Mesenteric fat pad (tissue), 1 donor: Measurements from ENCODE around the gene FBXO30. TPM values are rescaled to one million over a fixed set of nuclear protein-coding genes. Genes with fewer than 3 reads are reported as not detected.
A peak's percentile ranks its signal among the peaks of the same experiment; 100 is the strongest.

Source experiments
- DNase-seq: peaks from one replicate; pipeline ENCODE4 v3.0.0-alpha.2; 2020; ENCODE audit warnings: low spot score
- long read RNA-seq: library from polyadenylated mRNA; unstranded; transcript quantifications from one replicate; pipeline ENCODE4 v2.0.0, GENCODE V29; 2020
- total RNA-seq: library from RNA; stranded (reverse); fragmentation: NEBNext Ultra II Directional; extraction: Animal tissue kit (Norgen Biotek cat#: 25700); gene quantifications from one replicate; pipeline ENCODE4 v1.2.1, GENCODE V29; 2021
- donor health status: DM: yes; HTN: yes; CAD: no.

The FBXO30 gene
- total RNA-seq: 8.1 TPM
- long read RNA-seq, full-length matches to known transcripts: 1 of 2 reads
- long read RNA-seq, partial matches to known transcripts: 1 of 2 reads
- long read RNA-seq, other reads (novel, unspliced or antisense): 0 of 2 reads

GRCh38 chr6:145814501-145815308 lies at the start of gene FBXO30:
FBXO30 (minus strand) TSS chr6:145814795; CDS start chr6:145806405, 8,390 bp downstream.
- DNase-seq: peak; percentile 96

- no peak for DNase-seq
Observed at GRCh38 chr6:145863988-145864616, 49.5 kb upstream of the FBXO30 start.

- no peak for DNase-seq
Observed at GRCh38 chr6:145863366-145863765, 48.8 kb upstream of the FBXO30 start.

GRCh38 chr6:145860562-145860961 lies 46.0 kb upstream of the FBXO30 start:
- DNase-seq: no peak

GRCh38 chr6:145850671-145851070 lies 36.1 kb upstream of the FBXO30 start:
- DNase-seq: no peak

- no peak for DNase-seq
Observed at GRCh38 chr6:145848541-145848940, 33.9 kb upstream of the FBXO30 start.

- no peak for DNase-seq
Observed at GRCh38 chr6:145845557-145845956, 31.0 kb upstream of the FBXO30 start.

- DNase-seq: no peak
Observed at GRCh38 chr6:145844933-145845540, 30.4 kb upstream of the FBXO30 start.

- DNase-seq: no peak
Observed at GRCh38 chr6:145842693-145843546, 28.3 kb upstream of the FBXO30 start.

GRCh38 chr6:145841668-145842067 lies 27.1 kb upstream of the FBXO30 start:
- DNase-seq: no peak

GRCh38 chr6:145839653-145840052 lies 25.1 kb upstream of the FBXO30 start:
- no peak for DNase-seq

- DNase-seq: no peak
Observed at GRCh38 chr6:145838305-145838704, 23.7 kb upstream of the FBXO30 start.

- no peak for DNase-seq
Observed at GRCh38 chr6:145836772-145837171, 22.2 kb upstream of the FBXO30 start.

GRCh38 chr6:145836170-145836569 lies 21.6 kb upstream of the FBXO30 start:
- DNase-seq: no peak

GRCh38 chr6:145830612-145831011 lies 16.0 kb upstream of the FBXO30 start:
- no peak for DNase-seq

GRCh38 chr6:145829950-145830349 lies 15.4 kb upstream of the FBXO30 start:
- DNase-seq: no peak

- no peak for DNase-seq
Observed at GRCh38 chr6:145829102-145829501, 14.5 kb upstream of the FBXO30 start.

GRCh38 chr6:145824344-145824743 lies 9.7 kb upstream of the FBXO30 start:
- DNase-seq: no peak

GRCh38 chr6:145823328-145823944 lies 8.8 kb upstream of the FBXO30 start:
- no peak for DNase-seq

GRCh38 chr6:145822456-145822855 lies 7.9 kb upstream of the FBXO30 start:
- DNase-seq: no peak

GRCh38 chr6:145819994-145820393 lies 5.4 kb upstream of the FBXO30 start:
- DNase-seq: no peak
